HG03575 (cell line): ENCODE results near the gene ZMYND10.

Experiments
- ATAC-seq: cut with Tn5 transposase; IDR thresholded peaks from one replicate; pipeline ENCODE4 v1.9.1; 2021; ENCODE audit not compliant: unreplicated experiment, insufficient number of reproducible peaks, low FRiP score; ENCODE audit errors: extremely low read depth

The ZMYND10 gene

GRCh38 chr3:50297896-50298725 lies 47.4 kb downstream of the ZMYND10 start:
- ATAC-seq, result no peak

GRCh38 chr3:50297384-50297775 lies 48.2 kb downstream of the ZMYND10 start:
- no peak for ATAC-seq

- ATAC-seq, result no peak
These were observed 48.7 kb downstream of the ZMYND10 start for GRCh38 chr3:50296721-50297383.

- ATAC-seq, result no peak
These were observed 49.7 kb downstream of the ZMYND10 start for GRCh38 chr3:50295553-50296431.

GRCh38 chr3:50294492-50295403 lies 50.8 kb downstream of the ZMYND10 start:
- no peak for ATAC-seq

GRCh38 chr3:50294089-50294488 lies 51.4 kb downstream of the ZMYND10 start:
- no peak for ATAC-seq

- ATAC-seq, result no peak
These were observed 52.3 kb downstream of the ZMYND10 start for GRCh38 chr3:50293079-50293801.

- peak; percentile 58 for ATAC-seq
These were observed 53.1 kb downstream of the ZMYND10 start, which contains the start of gene IFRD2 for GRCh38 chr3:50292159-50293078. TSS of gene IFRD2 (minus strand) at chr3:50292429. CDS start at chr3:50292274, 155 bp downstream.
